H9 (cell line): ENCODE measurements around the gene FHL1. TPM values are rescaled to one million over a fixed set of nuclear protein-coding genes. Genes with fewer than 3 reads are reported as not detected.

ENCODE experiments used
- DNase-seq: peaks from one replicate; pipeline ENCODE4 v3.0.0-alpha.2; 2017
- H2AFZ ChIP-seq: one replicate; pipeline ENCODE4 v1.6.1; 2013; ENCODE audit warnings: mild to moderate bottlenecking, low read length, control low read depth, moderate library complexity
- H2AK5ac ChIP-seq: 2 replicates; pipeline ENCODE4 v1.6.1; 2013; ENCODE audit warnings: low read length, control low read depth, mixed read lengths; ENCODE audit not compliant: insufficient read length
- H2BK120ac ChIP-seq: one replicate; pipeline ENCODE4 v1.6.1; 2013; ENCODE audit warnings: low read depth, mild to moderate bottlenecking, low read length, control low read depth, inconsistent platforms; ENCODE audit not compliant: poor library complexity, severe bottlenecking
- H2BK12ac ChIP-seq: 2 replicates; pipeline ENCODE4 v1.6.1; 2013; ENCODE audit warnings: low read length, control low read depth, mixed read lengths, low read depth; ENCODE audit not compliant: insufficient read length
- H2BK15ac ChIP-seq: 2 replicates; pipeline ENCODE4 v1.6.1; 2013; ENCODE audit warnings: low read depth, low read length, control low read depth
- H2BK20ac ChIP-seq: one replicate; pipeline ENCODE4 v1.6.1; 2013; ENCODE audit warnings: low read depth, mild to moderate bottlenecking, low read length, control low read depth, inconsistent platforms; ENCODE audit not compliant: poor library complexity, severe bottlenecking
- H2BK5ac ChIP-seq: 2 replicates; pipeline ENCODE4 v1.6.1; 2013; ENCODE audit warnings: low read length, control low read depth, mixed read lengths; ENCODE audit not compliant: insufficient read length
- H3K14ac ChIP-seq: 2 replicates; pipeline ENCODE4 v1.6.1; 2013; ENCODE audit warnings: low read length, control low read depth; ENCODE audit not compliant: insufficient read depth
- H3K18ac ChIP-seq: 2 replicates; pipeline ENCODE4 v1.6.1; 2013; ENCODE audit warnings: low read depth, mild to moderate bottlenecking, mixed read lengths, low read length, control low read depth; ENCODE audit not compliant: insufficient read length
- H3K23ac ChIP-seq: 2 replicates; pipeline ENCODE4 v1.6.1; 2013; ENCODE audit warnings: low read length, control low read depth, mixed read lengths, low read depth; ENCODE audit not compliant: insufficient read length
- H3K23me2 ChIP-seq: 2 replicates; pipeline ENCODE4 v1.6.1; 2013; ENCODE audit warnings: low read depth, mild to moderate bottlenecking, mixed read lengths, low read length, control low read depth; ENCODE audit not compliant: insufficient read length, poor library complexity, severe bottlenecking
- H3K27ac ChIP-seq: 2 replicates; pipeline ENCODE4 v1.5.1; 2013; ENCODE audit warnings: low read length, control low read depth, mixed read lengths, low read depth; ENCODE audit not compliant: insufficient read length
- H3K27me3 ChIP-seq: 2 replicates; pipeline ENCODE4 v1.6.1; 2013; ENCODE audit warnings: low read length, control low read depth, inconsistent platforms; ENCODE audit not compliant: insufficient read depth
- H3K4ac ChIP-seq: 2 replicates; pipeline ENCODE4 v1.6.1; 2013; ENCODE audit warnings: low read depth, mild to moderate bottlenecking, control low read depth, inconsistent platforms, low read length, moderate library complexity
- H3K4me1 ChIP-seq: 2 replicates; pipeline ENCODE4 v1.6.1; 2013; ENCODE audit warnings: low read length, control low read depth, inconsistent platforms; ENCODE audit not compliant: insufficient read depth
- H3K4me2 ChIP-seq: 2 replicates; pipeline ENCODE4 v1.6.1; 2013; ENCODE audit warnings: low read length, control low read depth, mixed read lengths; ENCODE audit not compliant: insufficient read length, insufficient read depth
- H3K56ac ChIP-seq: 2 replicates; pipeline ENCODE4 v1.6.1; 2013; ENCODE audit warnings: low read depth, mild to moderate bottlenecking, mixed read lengths, low read length, control low read depth; ENCODE audit not compliant: insufficient read length
- H3K79me1 ChIP-seq: 2 replicates; pipeline ENCODE4 v1.6.1; 2013; ENCODE audit warnings: low read depth, mild to moderate bottlenecking, moderate library complexity, low read length, control low read depth, inconsistent platforms; ENCODE audit not compliant: insufficient read depth, poor library complexity, severe bottlenecking
- H3K79me2 ChIP-seq: 2 replicates; pipeline ENCODE4 v1.6.1; 2013; ENCODE audit warnings: low read length, control low read depth, inconsistent platforms; ENCODE audit not compliant: insufficient read depth
- H3K9ac ChIP-seq: 2 replicates; pipeline ENCODE4 v1.6.1; 2013; ENCODE audit warnings: low read length, control low read depth, mixed read lengths; ENCODE audit not compliant: insufficient read length; ENCODE audit errors: extremely low read depth
- H3K9me3 ChIP-seq: one replicate; pipeline ENCODE4 v1.6.1; 2013; ENCODE audit warnings: low read depth, low read length, inconsistent platforms; ENCODE audit not compliant: control insufficient read depth
- H3T11ph ChIP-seq: one replicate; pipeline ENCODE4 v1.6.1; 2013; ENCODE audit warnings: mild to moderate bottlenecking, low read length, control low read depth, inconsistent platforms
- H4K20me1 ChIP-seq: one replicate; pipeline ENCODE4 v1.6.1; 2013; ENCODE audit not compliant: control insufficient read depth, insufficient read length, insufficient read depth
- H4K5ac ChIP-seq: 2 replicates; pipeline ENCODE4 v1.6.1; 2013; ENCODE audit warnings: low read depth, mild to moderate bottlenecking, mixed read lengths, low read length, control low read depth; ENCODE audit not compliant: insufficient read length
- H4K8ac ChIP-seq: replicated peaks from 2 replicates; pipeline ENCODE4 v1.6.1; 2013; ENCODE audit warnings: low read length, control low read depth, mixed read lengths, low read depth; ENCODE audit not compliant: insufficient read length
- H4K91ac ChIP-seq: 2 replicates; pipeline ENCODE4 v1.6.1; 2013; ENCODE audit warnings: low read depth, mild to moderate bottlenecking, moderate library complexity, mixed read lengths, low read length, control low read depth; ENCODE audit not compliant: insufficient read length
- H3K27ac Mint-ChIP-seq, 3 experiments: 2 replicates in 2 of 3; 3 replicates in 1 of 3; pipeline ENCODE4 v1.8.0; 2020 to 2021; ENCODE audit warnings: mixed read lengths in 3 of 3, mild to moderate bottlenecking in 1 of 3, moderate library complexity in 1 of 3
- H3K27me3 Mint-ChIP-seq: 2 replicates; pipeline ENCODE4 v1.8.0; 2021; ENCODE audit warnings: low read depth, mild to moderate bottlenecking, moderate library complexity, mixed read lengths
- H3K36me3 Mint-ChIP-seq, 3 experiments: 2 replicates in 2 of 3; 3 replicates in 1 of 3; pipeline ENCODE4 v1.8.0; 2020 to 2021; ENCODE audit warnings: low read depth in 3 of 3, mixed read lengths in 3 of 3; ENCODE audit not compliant: insufficient read depth in 1 of 3
- H3K4me1 Mint-ChIP-seq, 2 experiments: 2 replicates each; pipeline ENCODE4 v1.8.0; 2020; ENCODE audit warnings: mixed read lengths in 2 of 2
- H3K4me3 Mint-ChIP-seq, 2 experiments: 2 replicates in 1 of 2; 3 replicates in 1 of 2; pipeline ENCODE4 v1.8.0; 2020 to 2021; ENCODE audit warnings: mild to moderate bottlenecking in 2 of 2, mixed read lengths in 2 of 2, moderate library complexity in 1 of 2
- H3K9me3 Mint-ChIP-seq, 2 experiments: 2 replicates in 1 of 2; 3 replicates in 1 of 2; pipeline ENCODE4 v1.8.0; 2020; ENCODE audit warnings: mild to moderate bottlenecking in 2 of 2, mixed read lengths in 2 of 2, moderate library complexity in 1 of 2
- WGBS: extraction: QIAGEN DNeasy Blood & Tissue Kit; methylation state at CpG from one replicate; pipeline ENCODE4 v1.1.7; 2013; ENCODE audit warnings: missing lambda C conversion rate, low lambda C conversion rate, mixed read lengths; ENCODE audit not compliant: insufficient read length; ENCODE audit errors: extremely low coverage; 5-methylcytosine and 5-hydroxymethylcytosine counted together
- total RNA-seq: library from RNA; stranded (reverse); gene quantifications from 2 replicates; pipeline ENCODE4 v1.2.1, GENCODE V29; 2021
- TF ChIP-seq, protein P1 (sequence below): fragments of 200-600 bp; sonication (generic); conservative IDR thresholded peaks from 3 replicates; pipeline ENCODE4 v1.8.0; 2021; ENCODE audit warnings: antibody characterized with exemption, mild to moderate bottlenecking

The FHL1 gene
- total RNA-seq, 1 experiment from 2014 or later: 20.0 TPM

DNA sequence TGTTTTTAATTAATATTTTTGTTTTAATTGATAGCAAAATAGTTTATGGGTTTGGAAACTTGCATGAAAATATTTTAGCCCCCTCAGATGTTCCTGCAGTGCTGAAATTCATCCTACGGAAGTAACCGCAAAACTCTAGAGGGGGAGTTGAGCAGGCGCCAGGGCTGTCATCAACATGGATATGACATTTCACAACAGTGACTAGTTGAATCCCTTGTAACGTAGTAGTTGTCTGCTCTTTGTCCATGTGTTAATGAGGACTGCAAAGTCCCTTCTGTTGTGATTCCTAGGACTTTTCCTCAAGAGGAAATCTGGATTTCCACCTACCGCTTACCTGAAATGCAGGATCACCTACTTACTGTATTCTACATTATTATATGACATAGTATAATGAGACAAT lies 63.5 kb downstream of the FHL1 start:
- Histone ChIP-seq H2BK15ac (no peak overlapping the region), H3K56ac (no peak overlapping the region), H2BK120ac (no peak overlapping the region), H2BK5ac (no peak overlapping the region), H3K79me1 (no peaks in the 10 kb centered on the region), H3K9me3 (peaks cover 85% of the 10 kb centered on the region), H3K4me2 (no peak overlapping the region), H4K20me1 (no peaks in the 10 kb centered on the region), H3K27me3 (no peaks in the 10 kb centered on the region), H3K23me2 (no peaks in the 10 kb centered on the region), H2AFZ (no peak overlapping the region), H3T11ph (no peak overlapping the region), H2AK5ac (no peak overlapping the region), H2BK12ac (no peak overlapping the region), H3K4ac (no peak overlapping the region), H3K4me1 (no peaks in the 10 kb centered on the region), H4K5ac (no peak overlapping the region), H4K91ac (no peak overlapping the region), H2BK20ac (no peak overlapping the region), H4K8ac (no peak overlapping the region), H3K14ac (no peak overlapping the region), H3K27ac (no peak overlapping the region), H3K79me2 (no peaks in the 10 kb centered on the region), H3K18ac (no peak overlapping the region), H3K9ac (no peak overlapping the region), H3K23ac (no peak overlapping the region)
- H3K4me3 Mint-ChIP-seq: no peak overlapping the region
- no peak for DNase-seq
- TF ChIP-seq, protein P1, sequence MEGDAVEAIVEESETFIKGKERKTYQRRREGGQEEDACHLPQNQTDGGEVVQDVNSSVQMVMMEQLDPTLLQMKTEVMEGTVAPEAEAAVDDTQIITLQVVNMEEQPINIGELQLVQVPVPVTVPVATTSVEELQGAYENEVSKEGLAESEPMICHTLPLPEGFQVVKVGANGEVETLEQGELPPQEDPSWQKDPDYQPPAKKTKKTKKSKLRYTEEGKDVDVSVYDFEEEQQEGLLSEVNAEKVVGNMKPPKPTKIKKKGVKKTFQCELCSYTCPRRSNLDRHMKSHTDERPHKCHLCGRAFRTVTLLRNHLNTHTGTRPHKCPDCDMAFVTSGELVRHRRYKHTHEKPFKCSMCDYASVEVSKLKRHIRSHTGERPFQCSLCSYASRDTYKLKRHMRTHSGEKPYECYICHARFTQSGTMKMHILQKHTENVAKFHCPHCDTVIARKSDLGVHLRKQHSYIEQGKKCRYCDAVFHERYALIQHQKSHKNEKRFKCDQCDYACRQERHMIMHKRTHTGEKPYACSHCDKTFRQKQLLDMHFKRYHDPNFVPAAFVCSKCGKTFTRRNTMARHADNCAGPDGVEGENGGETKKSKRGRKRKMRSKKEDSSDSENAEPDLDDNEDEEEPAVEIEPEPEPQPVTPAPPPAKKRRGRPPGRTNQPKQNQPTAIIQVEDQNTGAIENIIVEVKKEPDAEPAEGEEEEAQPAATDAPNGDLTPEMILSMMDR: no peak
- H3K36me3 Mint-ChIP-seq: peaks cover 22 to 35% (median 28%) of the 10 kb centered on the region in 3 experiments
- H3K27ac Mint-ChIP-seq: no peak overlapping the region
- H3K9me3 Mint-ChIP-seq: peaks cover 59 to 71% of the 10 kb centered on the region in 2 experiments
- H3K4me1 Mint-ChIP-seq: peaks cover 4 to 16% of the 10 kb centered on the region in 2 experiments
- peaks cover 1% of the 10 kb centered on the region; the same call in 1 of the 2 replicates for H3K27me3 Mint-ChIP-seq
- no CpG with 5 or more reads among the region's 5 CpGs for WGBS
